Ramos (cell line): ENCODE data around the gene CHMP4B.

ENCODE experiments used
- in situ Hi-C: fragments of 300-500 bp; cut with MboI; formaldehyde crosslinking; loops from one replicate; pipeline ENCODE4 v1.14.3; 2022; ENCODE audit warnings: low sequenced_read_pairs; ENCODE audit not compliant: unreplicated experiment

The CHMP4B gene

GRCh38 chr20:33810885-33811775 is at the start of gene CHMP4B:
Gene CHMP4B (plus strand): TSS chr20:33811348. CDS start chr20:33811469, 121 bp downstream.
- in situ Hi-C loops, result no loop called here

- in situ Hi-C loops, result no loop called here
Measured at GRCh38 chr20:33761698-33762250, 49.4 kb upstream of the CHMP4B start.

GRCh38 chr20:33765099-33765498 is 46.0 kb upstream of the CHMP4B start:
- in situ Hi-C loops, result no loop called here

- in situ Hi-C loops, result no loop called here
Measured at GRCh38 chr20:33765592-33765991, 45.6 kb upstream of the CHMP4B start.

- in situ Hi-C loops, result no loop called here
Measured at GRCh38 chr20:33766686-33767085, 44.5 kb upstream of the CHMP4B start.

- in situ Hi-C loops, result no loop called here
Measured at GRCh38 chr20:33767777-33768138, 43.4 kb upstream of the CHMP4B start.

GRCh38 chr20:33769043-33769442 is 42.1 kb upstream of the CHMP4B start:
- in situ Hi-C loops, result no loop called here

- in situ Hi-C loops, result no loop called here
Measured at GRCh38 chr20:33770005-33770404, 41.1 kb upstream of the CHMP4B start.

GRCh38 chr20:33771938-33772337 is 39.2 kb upstream of the CHMP4B start:
- in situ Hi-C loops, result no loop called here

GRCh38 chr20:33772439-33772838 is 38.7 kb upstream of the CHMP4B start:
- in situ Hi-C loops, result no loop called here

- in situ Hi-C loops, result no loop called here
Measured at GRCh38 chr20:33773412-33774089, 37.6 kb upstream of the CHMP4B start.

GRCh38 chr20:33777816-33778215 is 33.3 kb upstream of the CHMP4B start:
- in situ Hi-C loops, result no loop called here

GRCh38 chr20:33781133-33781532 is 30.0 kb upstream of the CHMP4B start:
- in situ Hi-C loops, result no loop called here

GRCh38 chr20:33781945-33782344 is 29.2 kb upstream of the CHMP4B start:
- in situ Hi-C loops, result no loop called here

- in situ Hi-C loops, result no loop called here
Measured at GRCh38 chr20:33783256-33783655, 27.9 kb upstream of the CHMP4B start.

- in situ Hi-C loops, result no loop called here
Measured at GRCh38 chr20:33783818-33784217, 27.3 kb upstream of the CHMP4B start.

- in situ Hi-C loops, result no loop called here
Measured at GRCh38 chr20:33784225-33784624, 26.9 kb upstream of the CHMP4B start.

GRCh38 chr20:33785503-33785902 is 25.6 kb upstream of the CHMP4B start:
- in situ Hi-C loops, result no loop called here

- in situ Hi-C loops, result no loop called here
Measured at GRCh38 chr20:33787253-33787891, 23.8 kb upstream of the CHMP4B start.

GRCh38 chr20:33788351-33789049 is 22.6 kb upstream of the CHMP4B start:
- in situ Hi-C loops, result no loop called here
